GM18909 (cell line): ENCODE results near the gene GAL3ST3.
A peak's percentile ranks its signal among the peaks of the same experiment; 100 is the strongest.
"Not testable (repeated sequence)": the region's sequence is repeated elsewhere in the genome, so short reads cannot be mapped to it uniquely, and the experiment has no call there.

Source experiments
- ATAC-seq: cut with Tn5 transposase; IDR thresholded peaks from one replicate; pipeline ENCODE4 v1.9.1; 2021; ENCODE audit warnings: mild to moderate bottlenecking; ENCODE audit not compliant: unreplicated experiment, poor library complexity

Gene GAL3ST3

GRCh38 chr11:66015936-66016792, 32.8 kb downstream of the GAL3ST3 start:
- ATAC-seq, result no peak

GRCh38 chr11:66015454-66015881, 33.5 kb downstream of the GAL3ST3 start:
- ATAC-seq, result no peak

DNA sequence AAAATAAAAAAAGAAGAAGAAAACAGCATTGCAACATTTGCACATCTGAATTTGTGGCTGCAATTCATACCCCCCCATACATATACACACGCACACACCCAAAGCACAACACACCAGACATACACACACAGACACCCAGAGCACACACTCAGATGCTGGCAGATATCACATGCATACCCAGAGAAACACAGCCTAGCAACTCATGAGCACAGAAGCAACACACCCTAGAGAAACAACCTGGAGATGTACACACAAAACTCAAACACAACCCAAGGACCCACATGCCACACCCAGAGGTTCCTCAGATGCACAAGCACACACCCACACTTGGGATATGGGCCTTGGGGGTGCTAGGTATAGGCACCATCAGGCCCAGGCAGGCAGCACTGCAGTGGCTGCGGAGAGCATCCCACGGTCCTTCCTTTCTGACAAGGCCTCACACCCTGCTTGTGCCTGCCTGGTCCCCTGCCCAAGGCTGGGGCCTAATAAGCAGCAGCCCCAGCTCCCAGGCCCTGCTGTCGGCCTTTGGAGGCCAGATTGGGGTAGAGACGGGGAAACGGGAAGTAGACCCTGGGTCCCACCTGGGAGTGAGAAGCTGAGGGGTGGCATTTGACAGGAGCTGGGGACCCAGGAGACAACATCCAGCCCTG, 34.0 kb downstream of the GAL3ST3 start:
- no peak for ATAC-seq

GRCh38 chr11:66013762-66014100, 35.2 kb downstream of the GAL3ST3 start:
- ATAC-seq, result no peak

GRCh38 chr11:66012946-66013761, 35.8 kb downstream of the GAL3ST3 start:
- ATAC-seq, result no peak

DNA sequence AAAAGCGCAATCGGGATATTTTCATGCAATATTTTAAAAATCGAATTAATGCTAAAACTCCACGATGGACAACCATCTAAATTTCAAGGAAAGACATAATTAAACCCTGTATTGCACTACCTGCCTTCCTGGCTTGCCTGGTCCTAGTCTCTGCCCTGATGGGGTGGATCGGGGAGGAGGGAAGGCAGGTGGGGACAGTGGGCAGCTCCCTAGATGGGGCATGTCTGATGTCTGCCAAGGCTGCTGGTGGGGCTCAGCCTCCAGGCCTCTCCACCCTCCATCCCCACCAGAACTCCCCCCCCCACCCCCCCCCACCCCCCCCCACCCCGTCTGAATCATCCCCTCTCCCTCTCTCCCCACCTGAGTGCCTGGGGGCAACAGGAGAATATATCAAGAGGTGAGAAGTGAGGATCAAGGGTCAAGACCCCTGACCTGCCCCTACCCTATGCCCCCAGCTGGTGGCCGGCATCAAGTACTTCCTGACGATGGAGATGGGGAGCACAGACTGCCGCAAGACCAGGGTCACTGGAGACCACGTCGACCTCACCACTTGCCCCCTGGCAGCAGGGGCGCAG, 36.5 kb downstream of the GAL3ST3 start:
- ATAC-seq, result no peak

GRCh38 chr11:66011785-66012303, 37.1 kb downstream of the GAL3ST3 start, which contains the start of gene CST6:
Gene CST6 (plus strand): TSS chr11:66012008. CDS start chr11:66012045, 37 bp downstream.
- ATAC-seq, result no peak

DNA sequence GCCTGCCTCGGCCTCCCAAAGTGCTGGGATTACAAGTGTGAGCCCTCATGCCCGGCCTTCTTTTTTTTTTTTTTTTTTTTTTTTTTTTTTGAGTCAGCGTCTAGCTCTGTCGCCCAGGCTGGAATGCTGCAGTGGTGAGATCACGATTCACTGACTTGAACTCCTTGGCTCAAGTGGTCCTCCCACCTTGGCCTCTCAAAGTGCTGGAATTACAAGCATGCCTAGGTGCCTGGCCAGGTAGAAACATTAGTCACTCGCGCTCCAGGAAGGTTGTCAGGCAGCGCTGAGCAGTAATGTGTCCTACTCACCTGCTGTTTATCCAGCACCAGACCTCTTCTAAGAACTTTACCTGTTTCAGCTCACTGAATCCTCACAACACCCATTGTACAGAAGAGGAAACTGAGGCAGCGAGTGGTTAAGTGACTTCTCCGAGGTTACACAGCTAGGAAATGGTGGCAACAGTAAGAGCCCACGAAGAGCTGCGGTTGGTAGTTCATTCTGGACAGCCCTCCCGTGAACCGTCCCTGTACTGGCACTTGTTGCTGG, 37.6 kb downstream of the GAL3ST3 start:
- ATAC-seq, result no peak

DNA sequence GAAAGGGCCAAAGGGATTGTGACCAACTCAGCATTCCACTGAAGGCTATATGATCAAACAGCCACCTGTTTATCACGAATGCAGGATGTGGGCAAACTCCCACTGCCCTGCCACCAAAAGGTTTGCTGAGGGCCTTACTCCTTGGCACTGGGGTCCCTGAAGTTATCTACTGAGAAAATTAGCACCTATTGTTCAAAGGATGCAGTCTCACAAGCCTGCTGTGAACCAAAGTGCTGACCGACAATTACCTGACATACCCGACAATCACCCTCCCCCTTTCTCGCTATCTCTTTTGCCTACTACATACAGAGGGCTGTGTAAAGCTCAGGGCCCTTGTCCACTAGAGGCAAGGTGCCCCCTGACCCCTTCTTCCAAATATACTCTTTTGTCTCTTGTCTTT, 38.9 kb downstream of the GAL3ST3 start:
- ATAC-seq, result not testable (repeated sequence)

- ATAC-seq, result no peak
Observed at GRCh38 chr11:66008468-66009101, 40.4 kb downstream of the GAL3ST3 start.

GRCh38 chr11:66008095-66008467, 40.9 kb downstream of the GAL3ST3 start:
- no peak for ATAC-seq

DNA sequence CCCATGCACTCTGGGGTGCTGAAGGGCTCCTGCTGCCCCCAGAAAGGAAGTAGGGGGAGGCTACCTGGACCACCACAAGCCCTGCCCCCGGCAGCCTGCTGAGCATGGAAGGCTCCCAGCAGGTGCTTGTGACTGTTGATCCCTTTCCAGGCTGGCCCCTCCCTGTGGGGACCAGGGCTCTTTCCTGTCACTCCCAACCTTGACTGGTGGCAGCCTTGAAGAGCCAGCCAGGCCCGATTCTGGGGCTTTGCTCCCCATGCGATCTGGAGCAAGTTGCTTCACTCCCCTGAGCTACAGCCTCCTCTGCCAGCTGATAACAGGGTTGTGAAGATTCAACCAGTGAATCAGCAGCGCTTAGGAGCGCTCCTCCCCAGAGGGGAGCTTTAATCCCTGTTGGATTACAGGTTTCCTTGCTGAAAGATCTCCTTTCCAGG, 41.7 kb downstream of the GAL3ST3 start:
- no peak for ATAC-seq

- no peak for ATAC-seq
Observed at GRCh38 chr11:66006891-66007176, 42.1 kb downstream of the GAL3ST3 start.

- no peak for ATAC-seq
Observed at GRCh38 chr11:66006134-66006890, 42.6 kb downstream of the GAL3ST3 start.

- ATAC-seq, result no peak
Observed at GRCh38 chr11:66004186-66004585, 44.8 kb downstream of the GAL3ST3 start.

DNA sequence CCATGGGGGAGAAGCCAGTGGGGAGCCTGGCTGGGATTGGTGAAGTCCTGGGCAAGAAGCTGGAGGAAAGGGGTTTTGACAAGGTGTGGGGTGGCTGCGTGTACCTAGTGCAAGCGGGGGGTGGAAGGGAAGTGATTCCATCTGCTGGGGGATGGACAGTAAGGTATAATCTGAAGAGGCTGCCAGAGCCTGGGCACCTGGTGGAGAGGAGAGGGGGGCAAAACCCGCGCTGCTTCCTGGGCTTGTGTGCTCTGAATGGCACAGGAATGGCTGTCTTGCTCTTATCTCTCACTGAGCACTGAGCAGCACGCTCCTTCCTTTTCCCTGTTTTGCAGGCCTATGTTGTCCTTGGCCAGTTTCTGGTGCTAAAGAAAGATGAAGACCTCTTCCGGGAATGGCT, 45.7 kb downstream of the GAL3ST3 start:
- no peak for ATAC-seq

DNA sequence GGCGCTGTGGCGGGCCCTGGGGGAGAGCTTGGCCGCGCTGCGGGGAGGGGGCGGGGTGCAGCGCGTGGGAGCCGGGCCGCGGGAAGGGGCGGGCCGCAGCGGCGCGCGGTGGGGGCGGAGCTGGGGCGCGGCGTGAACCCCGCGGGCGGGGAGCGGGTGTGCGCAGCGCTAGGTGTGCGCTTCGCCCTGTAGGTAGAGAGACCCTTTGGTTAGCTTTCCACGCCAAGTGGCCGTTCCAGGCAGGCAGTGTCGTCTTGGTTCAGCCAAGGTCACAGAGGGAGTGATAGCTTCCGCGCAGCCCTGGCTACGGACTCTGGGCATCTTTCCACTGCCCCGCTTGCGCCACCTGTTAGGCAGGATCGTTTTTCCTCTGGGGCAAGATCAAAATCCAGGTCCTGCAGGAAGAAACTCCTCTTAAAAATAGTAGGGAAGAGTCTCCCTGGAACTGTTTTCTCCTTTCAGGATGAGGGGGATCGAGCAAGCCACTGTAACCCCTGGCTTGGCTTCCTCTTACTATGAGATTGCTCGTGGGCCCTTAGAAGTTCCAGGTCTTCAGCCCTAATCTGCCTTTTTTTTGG, 46.2 kb downstream of the GAL3ST3 start:
- ATAC-seq, result peak; percentile 47

DNA sequence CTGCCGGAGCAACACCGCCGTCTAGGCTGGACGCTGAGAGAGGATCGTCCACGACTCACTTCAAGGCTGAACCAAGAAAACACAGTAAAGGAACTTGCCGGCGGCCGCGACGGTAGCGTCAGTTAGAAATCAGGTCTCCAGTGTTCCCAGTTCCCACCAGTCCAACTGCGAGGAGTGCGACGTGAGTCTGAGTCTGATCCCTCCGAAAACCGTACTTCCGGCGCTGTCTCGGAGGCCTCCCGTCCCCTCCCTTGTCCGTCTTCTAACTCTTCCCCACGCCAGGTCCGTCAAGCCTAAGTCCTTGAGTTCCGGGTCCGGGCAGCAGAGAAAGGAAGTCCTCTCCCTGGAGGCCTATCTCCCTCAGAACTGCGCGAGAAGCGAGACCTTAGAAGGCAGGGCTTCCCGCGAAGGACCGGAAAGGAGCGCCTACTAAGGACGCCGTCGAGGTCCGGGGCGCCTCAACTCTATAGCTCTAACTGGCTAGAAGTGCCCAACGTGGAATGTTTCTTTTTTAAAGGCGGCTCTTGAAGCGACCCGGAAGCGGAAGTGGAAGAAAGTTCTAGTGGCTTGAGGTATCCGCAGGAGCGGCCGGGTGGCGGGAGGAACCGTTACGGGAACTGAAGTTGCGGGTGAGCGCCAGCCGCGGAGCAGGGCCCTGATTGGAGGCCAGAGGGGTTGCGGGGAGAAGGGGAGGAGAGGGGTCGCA, 46.9 kb downstream of the GAL3ST3 start, which contains the start of the genes BANF1 and EIF1AD:
Gene BANF1, plus strand, starts transcription at position 562 of the 706 bp plus-strand sequence. CDS start 748 bp downstream, outside the sequence.
Gene EIF1AD, minus strand, starts transcription at position 216 of the 706 bp plus-strand sequence. CDS start 1,768 bp downstream, outside the sequence.
- peak; percentile 71 for ATAC-seq
